GM10847 (cell line): ENCODE measurements around the gene NBEA.

Source experiments
- POLR2A ChIP-seq: IDR thresholded peaks from 2 replicates; pipeline ENCODE4 v1.6.1; 2011; ENCODE audit not compliant: insufficient read length; ENCODE audit errors: extremely low read depth

Gene NBEA

GRCh38 chr13:35501661-35502235 lies 559.7 kb downstream of the NBEA start:
- TF ChIP-seq POLR2A = no peak

- TF ChIP-seq POLR2A = no peak
These were observed 560.4 kb downstream of the NBEA start for GRCh38 chr13:35502456-35502855.

GRCh38 chr13:35512271-35512920 lies 570.3 kb downstream of the NBEA start:
- TF ChIP-seq POLR2A = no peak

- TF ChIP-seq POLR2A = no peak
These were observed 572.0 kb downstream of the NBEA start for GRCh38 chr13:35514061-35514477.

GRCh38 chr13:35514801-35515502 lies 572.9 kb downstream of the NBEA start:
- no peak for TF ChIP-seq POLR2A

- no peak for TF ChIP-seq POLR2A
These were observed 576.4 kb downstream of the NBEA start for GRCh38 chr13:35518337-35518946.

GRCh38 chr13:35524171-35524570 lies 582.1 kb downstream of the NBEA start:
- TF ChIP-seq POLR2A = no peak

- no peak for TF ChIP-seq POLR2A
These were observed 584.5 kb downstream of the NBEA start for GRCh38 chr13:35526577-35526976.

- TF ChIP-seq POLR2A = no peak
These were observed 585.4 kb downstream of the NBEA start for GRCh38 chr13:35527451-35527850.

GRCh38 chr13:35530147-35530546 lies 588.1 kb downstream of the NBEA start:
- no peak for TF ChIP-seq POLR2A

GRCh38 chr13:35530581-35530980 lies 588.5 kb downstream of the NBEA start:
- no peak for TF ChIP-seq POLR2A

GRCh38 chr13:35531526-35531925 lies 589.5 kb downstream of the NBEA start:
- no peak for TF ChIP-seq POLR2A

- no peak for TF ChIP-seq POLR2A
These were observed 592.3 kb downstream of the NBEA start for GRCh38 chr13:35534343-35534742.

- TF ChIP-seq POLR2A = no peak
These were observed 606.7 kb downstream of the NBEA start for GRCh38 chr13:35548790-35549189.

GRCh38 chr13:35549481-35549880 lies 607.4 kb downstream of the NBEA start:
- no peak for TF ChIP-seq POLR2A
